Posterior cingulate gyrus (tissue), 11 donors: ENCODE data around the gene PPP1R8.

Experiments used
- DNase-seq, 10 donors: peaks; one replicate each; pipeline versions ENCODE4 v3.0.0 to v3.0.0-alpha.2; 2020 to 2021; ENCODE audit warnings: mixed read lengths in 3 of 10
- intact Hi-C: fragments of 100-400 bp; cut with DNase I; formaldehyde crosslinking; loops from one replicate; pipeline ENCODE4 v1.15.1; 2023

The PPP1R8 gene

DNA sequence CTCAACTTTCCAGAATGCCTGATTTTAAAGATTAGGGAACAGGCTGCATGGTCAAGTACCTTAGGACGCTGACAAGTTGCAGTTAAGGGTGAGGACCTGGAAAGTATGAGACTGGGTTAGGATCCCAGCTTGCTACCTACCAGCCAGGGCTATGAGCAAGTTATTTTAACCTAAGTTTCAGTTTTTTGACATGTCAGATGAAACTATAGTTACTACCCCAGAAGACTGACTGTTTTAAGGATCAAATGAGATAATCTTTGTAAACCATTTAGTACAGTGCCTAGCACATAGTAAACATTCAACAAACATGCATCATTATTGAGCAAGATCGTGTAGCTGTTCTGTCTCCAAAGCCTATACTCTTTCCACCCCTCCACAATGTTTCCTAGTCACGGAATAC is 56.2 kb downstream of the PPP1R8 start:
- intact Hi-C loops: no loop called here
- no peak for DNase-seq

DNA sequence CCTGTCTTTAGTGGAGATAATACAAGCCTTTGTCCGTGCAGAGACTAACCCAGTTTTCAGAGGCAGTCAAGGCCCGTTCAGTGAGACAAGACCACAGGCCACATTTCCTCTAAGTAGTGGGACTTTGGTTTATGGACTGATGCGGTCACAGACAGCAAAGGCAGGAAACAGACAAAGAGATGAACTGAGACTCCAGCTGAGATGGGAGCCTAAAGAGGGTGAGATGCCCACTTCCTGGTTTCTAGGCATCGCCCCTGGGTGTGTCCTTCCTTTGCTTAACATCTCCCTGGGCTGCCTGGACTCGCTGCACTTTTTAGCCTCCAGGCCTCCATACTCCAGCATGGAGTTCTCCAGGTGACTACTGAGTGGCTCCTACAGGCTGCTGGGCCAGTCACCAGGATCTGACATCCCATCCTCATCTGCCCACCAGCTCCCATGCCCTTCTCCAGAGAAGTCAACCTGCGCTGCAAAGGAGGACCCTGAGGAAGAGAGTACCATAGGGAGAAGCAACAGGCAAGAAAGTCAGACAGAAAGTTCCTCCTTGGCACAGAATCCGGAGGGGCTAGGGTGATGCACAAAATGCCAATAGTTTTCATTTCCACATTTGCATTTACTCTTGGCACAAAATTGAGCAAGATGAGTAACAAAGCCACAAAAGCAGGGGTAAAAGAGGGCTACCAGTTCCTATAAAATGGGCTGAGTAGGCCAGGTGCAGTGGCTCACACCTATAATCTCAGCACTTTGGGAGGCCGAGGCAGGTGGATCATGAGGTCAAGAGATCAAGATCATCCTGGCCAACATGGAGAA is 56.8 kb downstream of the PPP1R8 start:
- intact Hi-C loops: no loop called here
- DNase-seq: no peak

DNA sequence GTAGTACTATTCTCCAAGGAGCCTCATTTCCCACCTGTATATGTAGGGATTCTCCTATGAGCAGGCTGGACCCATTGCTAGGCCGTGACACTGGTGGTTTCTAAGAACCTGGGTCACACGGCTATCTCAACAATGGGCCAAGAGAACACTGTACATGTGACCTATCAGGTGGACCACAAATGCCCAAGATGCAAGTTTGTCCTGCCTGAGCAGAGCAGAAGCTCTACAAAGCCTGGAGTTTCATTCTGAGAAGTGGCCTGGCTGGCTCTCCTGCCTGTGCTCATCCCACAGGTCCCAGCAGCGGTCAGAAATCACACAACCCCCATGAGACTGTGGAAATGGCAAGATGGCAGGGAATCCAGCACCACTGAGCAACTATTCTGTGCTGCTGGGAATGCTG is 58.9 kb downstream of the PPP1R8 start:
- no peak for DNase-seq
- intact Hi-C loops: no loop called here

DNA sequence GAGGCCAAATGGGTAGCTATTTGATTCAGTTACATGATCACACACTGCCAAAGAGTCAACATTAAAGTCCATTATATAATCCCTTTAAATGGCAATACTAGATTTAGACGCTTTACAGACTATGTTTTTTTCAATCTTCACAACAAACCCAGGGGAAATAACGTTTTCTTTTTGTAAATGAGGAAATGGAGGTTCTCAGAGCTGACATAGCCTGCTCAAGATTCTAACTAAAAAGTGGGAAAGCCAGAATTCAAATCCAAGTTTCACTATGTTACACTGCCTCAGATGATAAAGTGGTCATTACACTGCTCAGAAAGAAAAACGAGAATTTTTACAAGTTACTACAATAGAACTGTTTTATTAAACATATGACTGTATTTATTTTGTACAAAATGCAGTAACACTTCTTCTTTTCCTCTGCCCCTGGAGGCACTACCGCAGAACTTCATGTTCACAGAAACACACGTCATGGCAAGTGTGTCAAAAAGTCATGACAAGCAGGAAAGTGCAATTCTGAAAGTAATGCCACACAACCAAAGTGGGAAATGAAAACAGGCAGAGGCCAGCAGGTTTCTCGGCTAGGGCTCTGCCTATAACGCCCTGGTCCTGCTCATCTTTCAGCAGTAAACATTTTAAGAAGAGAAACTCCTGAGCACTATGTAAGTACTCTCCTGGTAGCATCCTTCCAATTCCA is 60.8 kb downstream of the PPP1R8 start:
- peak in 2 of 10 donors; percentile 29 to 62 for DNase-seq
- intact Hi-C loops: no loop called here

DNA sequence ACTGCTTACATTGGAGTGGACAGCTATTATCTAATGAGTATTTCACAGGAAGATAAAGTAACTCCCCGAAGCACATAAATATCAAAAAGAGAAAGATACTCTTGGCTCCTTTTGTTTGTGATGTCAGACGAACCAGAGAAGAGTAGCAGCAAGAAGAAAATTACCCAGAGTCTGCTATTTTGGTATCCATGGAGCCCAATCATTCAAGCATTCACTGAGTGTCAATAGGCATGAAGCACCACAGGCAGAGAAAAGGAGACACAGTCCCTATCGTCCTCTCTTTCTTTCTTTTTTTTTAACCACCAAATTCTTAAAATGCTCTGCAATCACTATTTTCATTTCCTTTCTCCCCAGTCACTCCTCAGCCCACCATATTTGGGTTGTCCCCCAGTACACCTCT is 63.9 kb downstream of the PPP1R8 start:
- no peak for DNase-seq
- intact Hi-C loops: no loop called here
